Fibroblast of skin of scalp (primary cell): ENCODE measurements around the gene EPHA8.

ENCODE experiments used
- DNase-seq: peaks from one replicate; pipeline ENCODE4 v3.0.0-alpha.2; 2013

EPHA8 gene

DNA sequence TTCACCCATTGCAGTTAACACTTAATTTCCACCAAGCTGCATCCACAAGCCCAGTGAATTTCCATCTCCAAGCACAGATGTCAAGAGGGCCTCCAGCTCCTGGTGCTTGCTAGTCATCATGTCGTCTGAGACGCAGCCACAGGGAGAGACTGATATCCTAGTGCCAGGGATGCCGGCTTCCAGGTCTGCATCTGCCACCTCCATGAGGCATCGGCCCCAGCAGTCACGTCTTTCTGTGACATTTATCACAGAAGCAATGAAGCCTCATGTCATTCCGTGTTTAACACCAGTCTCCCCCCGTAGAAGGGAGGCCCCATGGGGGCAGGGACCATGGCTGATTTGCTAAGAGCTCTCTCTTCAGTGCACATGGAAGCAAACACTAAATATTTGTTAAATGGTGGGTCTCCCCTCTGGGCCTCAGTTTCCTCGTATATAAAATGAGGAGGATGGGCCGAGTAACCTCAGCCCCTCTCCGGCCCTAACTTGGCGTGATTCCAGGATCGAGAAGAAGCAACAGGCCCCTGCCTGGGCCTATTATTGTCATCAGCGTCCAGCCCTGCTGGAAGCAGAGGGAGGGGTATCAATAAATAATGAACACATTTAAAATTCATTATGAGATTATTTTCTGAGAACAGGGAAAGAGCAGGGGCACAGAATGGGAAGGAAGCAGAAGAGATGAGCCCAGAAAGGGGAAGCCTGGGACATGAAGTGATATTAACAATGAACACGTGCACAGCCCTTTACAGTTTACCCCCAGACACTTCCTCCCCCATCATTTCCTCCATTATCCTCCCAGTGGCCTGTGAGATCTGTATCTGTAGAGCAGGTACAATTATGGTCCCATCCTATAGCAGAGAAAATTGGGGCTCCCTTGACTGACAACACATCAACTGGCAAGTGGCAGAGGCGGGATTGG, 88.9 kb downstream of the EPHA8 start:
- DNase-seq: no peak

DNA sequence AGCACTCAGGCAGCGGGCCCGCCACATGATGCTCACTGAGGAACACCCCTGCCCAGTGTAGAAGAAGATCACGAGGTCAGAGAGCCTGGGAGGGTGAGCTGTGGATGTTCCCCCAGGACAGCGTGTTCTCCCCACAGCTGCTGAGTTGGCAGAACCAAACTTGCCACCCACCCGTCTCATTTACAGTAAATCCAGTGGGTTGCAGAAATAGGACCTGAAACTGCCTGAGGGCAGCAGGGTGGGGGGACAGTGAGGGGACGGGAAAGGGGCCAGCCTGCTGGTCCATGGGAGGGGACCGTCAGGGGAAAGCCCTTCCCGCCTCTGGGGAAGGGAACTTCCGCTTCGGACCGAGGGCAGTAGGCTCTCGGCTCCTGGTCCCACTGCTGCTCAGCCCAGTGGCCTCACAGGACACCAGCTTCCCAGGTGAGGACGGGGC, 89.6 kb downstream of the EPHA8 start, which contains the start of gene C1QB:
Gene C1QB, plus strand, starts transcription at position 356 of the 436 bp plus-strand sequence. CDS start 6,227 bp downstream, outside the sequence.
- DNase-seq: no peak
